Activated CD8-positive, alpha-beta memory T cell treated with anti-CD3 and anti-CD28 coated beads, Interleukin-2, amount 50 U/mL, for 24 hours (primary cell): ENCODE results near the gene CEP41.
A peak's percentile ranks its signal among the peaks of the same experiment; 100 is the strongest.

Experiments used
- DNase-seq: peaks from one replicate; pipeline ENCODE4 v3.0.0-alpha.2; 2020; ENCODE audit errors: extremely low read depth

Gene CEP41

GRCh38 chr7:130440527-130441365 lies at the start of gene CEP41:
CEP41 (minus strand) TSS chr7:130441016; CDS start chr7:130440966, 50 bp downstream.
- DNase-seq = peak; percentile 87

GRCh38 chr7:130490311-130490791 lies 49.5 kb upstream of the CEP41 start:
- no peak for DNase-seq

GRCh38 chr7:130489140-130489983 lies 48.5 kb upstream of the CEP41 start:
- DNase-seq = no peak

DNA sequence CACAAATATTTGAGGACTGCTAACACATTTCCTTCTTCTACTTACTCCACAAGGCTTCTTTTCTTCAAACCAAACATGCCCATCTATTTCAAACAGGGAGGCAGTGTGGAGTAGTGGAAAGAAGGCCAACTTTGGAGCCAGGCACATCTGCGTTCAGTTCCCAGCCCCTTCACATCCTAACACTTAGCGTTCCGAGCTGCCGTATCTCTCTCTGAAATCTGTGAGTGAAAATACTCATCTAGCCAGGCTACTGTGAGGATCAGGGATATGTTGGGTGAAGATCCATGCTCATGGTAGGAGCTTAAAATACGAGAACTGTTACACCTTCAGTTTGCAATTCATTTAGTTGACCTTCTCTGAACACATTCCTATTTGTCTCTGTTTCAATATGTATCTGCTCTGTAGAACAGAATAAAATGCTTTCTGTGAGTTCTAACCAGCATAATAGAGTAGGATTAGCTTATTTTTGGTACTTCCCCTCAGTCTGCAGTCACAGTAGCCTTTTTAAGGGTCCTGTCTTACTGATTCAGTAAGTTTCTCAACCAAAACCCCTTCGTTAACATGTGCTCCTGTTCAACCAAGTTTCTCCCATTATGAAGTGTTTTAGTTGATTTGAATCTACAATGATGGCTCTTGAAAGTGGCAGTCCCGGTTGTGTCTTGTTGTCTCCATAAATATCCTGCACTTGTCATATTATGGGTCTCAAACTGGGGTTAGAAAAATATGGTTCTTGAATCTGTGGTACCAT lies 47.8 kb upstream of the CEP41 start:
- DNase-seq = no peak

DNA sequence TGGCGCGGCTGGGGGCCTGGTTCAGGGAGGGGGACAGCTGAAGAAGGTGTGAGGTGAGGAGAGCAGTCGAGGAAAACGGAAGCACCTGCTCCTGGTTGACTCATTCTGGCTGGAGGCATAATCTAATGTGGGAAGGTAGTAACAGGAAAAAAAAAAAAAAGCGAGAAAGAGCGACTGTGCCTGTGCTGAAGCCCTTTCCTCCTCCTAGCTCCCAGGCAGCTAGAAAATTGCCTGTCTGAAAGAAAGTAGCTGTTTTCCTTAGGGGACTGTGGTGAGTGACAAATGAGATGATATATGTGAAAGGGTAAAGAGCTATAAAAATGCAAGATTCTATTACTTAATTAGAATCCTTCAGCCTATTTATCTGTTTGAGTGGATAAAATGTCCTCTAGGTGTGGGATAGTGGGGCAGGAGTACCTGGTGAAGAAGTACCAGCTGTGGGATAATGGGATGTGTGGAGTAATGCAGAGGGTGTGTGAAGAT lies 46.2 kb upstream of the CEP41 start:
- no peak for DNase-seq

DNA sequence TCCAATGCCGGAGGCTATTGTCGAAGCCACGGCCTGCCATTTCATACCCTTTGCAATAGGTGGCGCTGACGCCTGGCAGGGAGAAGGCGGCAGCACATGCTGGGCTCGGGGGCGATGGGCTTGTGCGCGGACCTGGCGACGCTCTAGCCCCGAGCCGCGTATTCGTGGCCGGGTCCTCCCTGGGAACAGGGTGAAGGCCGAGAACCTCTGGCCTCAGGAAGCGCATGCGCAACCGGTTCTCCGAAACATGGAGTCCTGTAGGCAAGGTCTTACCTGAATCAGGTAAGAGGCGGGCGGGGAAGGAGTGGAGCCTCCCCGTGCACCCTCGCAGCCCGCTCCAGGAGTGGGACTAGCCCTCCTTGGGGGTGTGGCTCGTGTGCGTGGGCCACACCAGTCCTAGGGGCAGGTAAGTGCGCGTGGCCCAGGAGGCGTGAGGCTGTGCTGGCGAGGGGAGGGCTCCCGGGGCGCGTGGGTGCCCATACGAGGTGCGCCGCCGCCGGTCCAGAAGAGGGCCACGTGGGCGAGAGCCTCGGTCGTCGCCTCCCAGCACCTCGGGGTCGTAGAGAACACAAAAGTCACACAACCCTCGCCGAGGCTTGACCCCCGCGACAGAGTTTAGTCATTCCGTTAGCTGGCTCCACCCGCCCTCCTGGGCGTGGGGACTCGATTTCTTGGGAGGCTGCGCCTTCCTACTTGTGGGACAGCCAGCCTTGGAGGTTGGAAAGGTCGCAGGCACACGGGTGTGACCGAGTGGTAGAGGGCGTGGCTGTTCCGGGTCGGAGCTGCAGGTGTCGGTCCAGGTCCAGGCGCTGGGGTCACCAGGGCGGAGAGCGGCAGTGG lies 45.5 kb upstream of the CEP41 start:
- no peak for DNase-seq

DNA sequence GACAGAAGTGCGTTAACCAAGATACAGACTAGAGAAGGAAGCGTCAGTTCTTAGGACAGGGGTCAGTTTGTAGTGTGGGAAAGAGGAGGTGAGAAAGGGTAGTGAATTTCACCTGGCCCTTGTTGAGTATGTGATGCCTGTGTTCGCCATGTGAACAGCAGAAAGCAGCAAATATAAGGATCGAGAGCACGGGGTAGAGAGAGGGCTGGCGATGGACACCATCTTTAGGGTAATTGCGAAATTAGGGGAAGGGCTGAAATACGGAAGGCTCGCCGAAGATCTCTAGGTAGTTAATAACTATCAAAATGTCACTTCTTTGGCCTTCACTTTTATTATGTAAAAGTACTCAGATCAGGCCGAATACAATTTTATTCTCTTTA lies 44.9 kb upstream of the CEP41 start:
- DNase-seq = no peak

GRCh38 chr7:130483031-130483430 lies 42.2 kb upstream of the CEP41 start:
- DNase-seq = no peak

- DNase-seq = no peak
Observed at GRCh38 chr7:130481898-130482297, 41.1 kb upstream of the CEP41 start.

DNA sequence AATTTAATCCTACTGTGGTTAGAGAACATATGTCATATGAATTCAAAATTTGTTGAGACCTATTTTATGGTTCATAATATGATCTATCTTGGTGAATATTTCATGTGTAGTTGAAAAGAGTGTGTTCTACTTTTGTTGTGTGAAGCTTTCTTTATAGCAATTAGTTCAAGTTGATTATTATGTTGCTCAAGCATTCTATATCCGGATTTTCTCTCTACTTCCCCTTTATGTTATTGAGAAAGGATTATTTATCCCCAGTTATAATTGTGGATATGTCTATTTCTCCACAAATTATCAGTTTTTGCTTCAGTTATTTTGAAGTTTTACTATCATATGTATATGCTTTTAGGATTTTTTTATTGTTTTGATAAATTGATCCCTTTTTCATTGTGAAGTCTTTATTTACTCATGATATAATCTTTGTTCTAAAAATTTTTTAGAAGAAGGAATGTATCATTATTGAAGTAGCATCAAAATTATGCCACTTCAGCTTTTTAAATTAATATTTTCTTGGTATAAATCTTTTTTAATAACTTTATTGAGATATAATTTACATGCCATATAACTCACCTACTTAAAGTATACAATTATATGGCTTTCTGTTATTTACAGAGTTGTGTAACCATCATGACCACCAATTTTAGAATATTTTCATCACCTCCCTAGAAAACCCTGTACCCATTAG lies 39.0 kb upstream of the CEP41 start:
- no peak for DNase-seq

- no peak for DNase-seq
Observed at GRCh38 chr7:130478991-130479390, 38.2 kb upstream of the CEP41 start.

GRCh38 chr7:130476297-130477150 lies 35.7 kb upstream of the CEP41 start:
- no peak for DNase-seq

GRCh38 chr7:130475776-130476175 lies 35.0 kb upstream of the CEP41 start:
- no peak for DNase-seq

- no peak for DNase-seq
Observed at GRCh38 chr7:130473876-130474275, 33.1 kb upstream of the CEP41 start.

DNA sequence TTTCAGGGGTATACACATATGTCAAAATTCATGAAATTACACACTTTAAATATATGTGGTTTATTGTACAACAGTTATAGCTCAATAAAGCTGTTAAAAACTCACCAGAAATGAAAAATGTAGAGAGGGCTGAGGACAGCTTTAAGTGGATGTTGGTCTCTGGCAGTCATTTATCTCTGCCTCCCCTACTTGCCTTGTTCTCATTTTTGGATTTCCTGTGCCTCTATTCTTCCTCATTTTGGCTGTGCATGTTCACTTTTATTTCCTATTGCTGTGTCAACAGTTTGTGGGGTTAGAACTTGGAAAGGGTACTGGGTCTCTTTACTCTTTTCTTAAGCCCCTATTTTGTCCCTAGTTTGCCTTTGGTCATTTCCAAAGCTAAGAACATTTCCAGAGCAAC lies 32.5 kb upstream of the CEP41 start:
- no peak for DNase-seq

- DNase-seq = no peak
Observed at GRCh38 chr7:130471974-130472373, 31.2 kb upstream of the CEP41 start.

DNA sequence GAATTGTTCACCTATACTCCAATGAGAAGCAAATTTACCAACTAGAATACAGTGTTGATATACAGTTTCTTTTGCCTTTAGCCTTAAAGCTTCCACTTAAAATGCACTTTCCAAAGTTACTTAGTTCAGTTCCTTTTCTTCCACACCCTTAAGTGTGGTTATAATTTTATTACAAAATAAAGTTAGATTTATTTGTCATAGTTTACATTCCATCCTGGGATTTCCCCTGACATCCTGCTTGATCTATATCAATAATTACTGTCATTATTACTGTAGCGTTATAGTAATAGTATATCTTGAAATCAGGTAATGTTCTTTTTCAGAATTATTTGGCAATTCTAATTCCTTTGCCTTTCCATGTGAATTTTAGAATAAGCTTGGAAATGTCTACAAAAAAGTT lies 27.8 kb upstream of the CEP41 start:
- no peak for DNase-seq

GRCh38 chr7:130463553-130464434 lies 23.0 kb upstream of the CEP41 start:
- no peak for DNase-seq
